ENCODE measurements around the gene HPCAL1.

The HPCAL1 gene

DNA sequence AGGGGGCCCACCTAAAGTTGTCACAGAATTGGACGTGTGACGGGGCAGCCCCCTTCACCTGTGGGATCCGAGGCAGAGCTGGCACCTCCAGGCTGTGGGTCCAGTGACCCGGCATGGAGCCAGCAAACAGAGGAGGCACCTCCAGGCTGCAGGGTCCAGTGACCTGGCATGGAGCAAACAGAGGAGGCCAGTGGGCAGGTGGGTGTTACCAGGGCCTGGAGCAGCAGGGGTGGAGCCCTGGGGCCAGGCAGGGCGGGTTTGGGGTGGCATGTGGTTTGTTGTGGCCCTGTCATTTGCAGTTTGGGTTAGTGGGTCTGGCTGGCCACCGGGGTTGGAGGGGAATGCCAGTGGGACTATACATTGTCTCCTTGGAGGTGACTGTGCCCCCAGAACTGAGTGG is 68.2 kb downstream of the HPCAL1 start:
- no peak for DNase-seq (ENCODE audit: low read depth in 2 of 2)

DNA sequence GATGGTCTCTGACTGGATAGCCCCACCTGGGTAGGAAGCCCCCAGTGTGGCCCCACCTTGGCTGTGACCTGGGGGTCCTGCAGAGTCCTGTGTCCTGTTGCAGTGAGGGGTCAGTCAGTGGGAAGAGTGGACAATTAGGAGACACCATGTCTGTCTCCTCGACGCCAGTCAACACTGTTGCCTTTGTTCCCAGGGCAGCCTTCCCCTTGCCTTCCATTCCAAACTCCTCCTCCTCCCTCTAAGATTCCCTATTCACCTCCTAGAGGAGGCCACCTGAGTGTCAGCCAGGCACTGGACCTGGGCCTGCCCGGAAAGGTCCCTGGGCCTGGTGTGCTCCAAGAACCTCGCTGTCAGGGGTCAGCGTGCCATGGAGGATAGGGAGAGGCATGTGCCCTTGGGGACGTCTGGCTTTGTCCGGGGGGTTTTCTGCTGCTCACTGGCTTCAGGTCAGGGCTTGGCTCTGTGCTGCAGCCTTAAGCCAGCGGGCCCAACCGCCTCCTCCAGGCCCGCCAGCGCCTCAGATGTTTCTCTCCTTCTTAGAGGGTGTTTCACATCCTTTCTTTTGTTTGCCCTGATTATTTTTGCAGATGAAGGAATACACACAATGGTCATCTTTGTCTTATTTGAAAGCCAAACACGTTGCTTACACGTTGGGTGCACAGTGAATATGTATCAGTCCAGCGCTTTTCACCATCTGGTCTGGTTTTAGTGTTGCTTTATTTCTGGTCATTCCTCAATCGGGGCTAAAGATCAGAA is 68.9 kb downstream of the HPCAL1 start:
- no peak for DNase-seq (ENCODE audit: low read depth in 2 of 2)

DNA sequence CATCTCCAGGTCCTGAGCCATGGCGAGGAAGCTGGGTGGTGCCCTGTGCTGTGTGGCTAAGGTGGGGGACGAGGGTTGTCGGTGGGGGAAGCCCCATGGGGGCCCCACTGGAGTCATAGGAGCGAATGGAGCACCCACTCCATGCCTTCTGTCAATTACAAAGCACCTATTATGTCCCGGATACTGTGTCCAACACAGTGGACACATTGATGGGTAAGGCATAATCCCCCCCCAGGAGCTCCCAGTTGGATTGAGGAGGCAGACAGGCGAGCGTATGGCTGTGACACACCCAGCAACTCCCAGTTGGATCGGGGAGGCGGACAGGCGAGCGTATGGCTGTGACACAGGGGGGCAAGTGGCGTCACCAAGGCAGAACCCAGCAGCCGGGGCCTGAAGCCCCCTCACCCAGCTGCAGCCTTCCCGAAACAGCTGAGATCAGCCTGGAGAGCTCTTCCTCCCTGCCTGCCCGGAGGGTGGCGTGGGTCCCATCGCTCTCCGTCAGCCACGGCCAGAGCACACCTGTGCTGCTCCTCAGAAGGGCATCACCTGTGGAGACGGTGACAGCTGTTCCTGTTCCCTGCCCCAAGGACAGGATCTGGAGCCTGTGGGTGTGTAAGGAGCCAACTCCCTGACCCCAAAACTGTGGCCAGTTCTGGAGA is 69.6 kb downstream of the HPCAL1 start:
- no peak for DNase-seq (ENCODE audit: low read depth in 2 of 2)

DNA sequence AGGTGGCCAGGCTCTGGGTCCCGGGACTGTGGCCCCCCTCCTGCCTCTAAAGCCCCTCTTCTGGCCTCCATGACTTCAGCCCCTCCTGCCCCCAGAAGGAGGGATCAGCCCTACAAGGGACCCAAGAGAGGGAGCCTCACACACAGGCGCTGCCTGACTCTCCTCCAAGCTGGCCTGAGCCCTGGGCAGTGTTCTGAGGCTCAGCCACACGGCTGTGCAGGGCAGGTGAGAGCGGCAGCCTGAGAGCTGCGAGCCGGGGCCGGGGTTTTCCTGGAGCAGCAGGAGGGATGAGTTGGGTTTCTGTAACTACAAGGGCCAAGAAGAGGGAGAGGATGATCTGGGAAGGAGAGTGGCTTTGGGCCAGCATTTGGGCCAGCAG is 70.1 kb downstream of the HPCAL1 start:
- no peak for DNase-seq (ENCODE audit: low read depth in 2 of 2)

DNA sequence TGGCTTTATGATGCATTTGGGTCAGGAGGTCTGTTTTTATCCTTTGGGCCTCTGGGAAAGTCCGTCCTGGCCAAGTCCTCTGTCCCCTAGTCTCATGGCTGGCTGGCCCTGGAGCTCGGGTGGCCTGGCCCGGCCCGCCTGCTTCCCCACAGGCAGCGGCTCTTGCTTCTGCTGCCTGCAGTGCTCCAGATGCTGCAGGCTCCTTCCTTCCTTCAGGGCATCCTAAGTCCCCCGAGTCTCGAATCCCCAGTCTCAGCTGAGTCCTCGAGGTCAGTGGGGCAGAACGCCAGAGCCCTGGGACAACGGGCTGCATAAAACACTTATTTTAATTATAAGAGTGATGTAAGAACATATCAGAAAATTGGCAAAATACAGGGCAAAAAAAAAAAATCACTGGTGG is 71.2 kb downstream of the HPCAL1 start:
- no peak for DNase-seq (ENCODE audit: low read depth in 2 of 2)

DNA sequence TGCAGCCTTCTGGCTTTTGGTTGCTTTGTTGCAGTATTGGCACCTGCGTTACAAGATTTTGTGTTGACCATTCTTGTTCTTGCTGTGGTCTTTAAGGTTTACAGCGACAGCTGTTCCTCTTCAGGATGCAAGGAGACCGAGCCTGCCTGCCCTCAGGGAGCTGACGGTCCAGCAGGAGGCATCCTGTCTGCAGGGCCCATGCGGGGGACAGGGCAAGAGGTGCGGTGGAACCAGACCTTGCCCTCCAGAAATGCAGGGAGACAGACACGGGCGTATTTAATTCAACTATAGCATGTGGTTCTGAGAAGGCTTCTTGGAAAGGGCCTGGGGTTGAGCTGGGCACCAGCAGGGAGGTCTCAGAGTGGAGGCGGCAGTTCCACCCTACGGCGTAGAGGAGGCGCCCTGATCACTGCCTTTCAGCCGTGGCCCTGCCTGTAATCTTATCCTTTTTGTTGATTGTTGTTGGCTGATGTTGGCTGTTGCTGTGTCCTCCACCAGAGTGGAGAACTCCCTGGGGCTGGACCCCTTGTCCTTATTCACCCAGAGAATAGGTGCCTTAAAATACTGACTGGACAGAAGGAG is 71.7 kb downstream of the HPCAL1 start:
- DNase-seq (ENCODE audit: low read depth in 2 of 2): no peak

DNA sequence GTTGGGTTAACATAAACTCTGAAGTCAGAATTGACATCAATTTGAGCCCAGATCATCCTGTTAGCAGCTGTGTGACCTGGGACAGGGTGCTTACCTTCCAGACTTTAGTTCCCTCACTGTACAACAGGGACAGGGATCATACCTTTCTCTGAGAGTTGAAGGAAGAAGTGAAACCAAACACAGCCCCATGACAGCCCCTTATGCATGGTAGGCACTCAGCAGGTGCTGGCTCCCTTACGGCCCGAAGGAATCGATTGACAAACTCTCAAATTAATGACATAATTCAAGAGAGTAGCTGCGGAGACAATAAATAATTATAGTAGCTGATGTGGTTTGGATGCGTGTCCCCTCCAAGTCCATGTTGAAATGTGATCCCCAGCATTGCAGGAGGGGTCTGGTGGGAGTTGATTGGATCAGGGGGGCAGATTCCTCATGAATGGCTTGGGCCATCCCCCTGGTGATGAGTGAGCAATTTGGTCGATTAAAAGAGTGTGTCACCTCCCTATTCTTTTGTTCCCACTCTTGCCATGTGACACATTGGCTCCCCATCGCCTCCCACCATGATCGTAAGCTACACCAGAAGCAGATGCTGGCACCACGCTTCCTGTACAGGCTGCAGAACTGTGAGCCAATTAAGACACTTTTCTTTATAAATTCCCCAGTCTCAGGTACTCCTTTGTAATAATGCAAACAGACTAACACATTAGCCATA is 73.0 kb downstream of the HPCAL1 start:
- no peak for DNase-seq (ENCODE audit: low read depth in 2 of 2)

DNA sequence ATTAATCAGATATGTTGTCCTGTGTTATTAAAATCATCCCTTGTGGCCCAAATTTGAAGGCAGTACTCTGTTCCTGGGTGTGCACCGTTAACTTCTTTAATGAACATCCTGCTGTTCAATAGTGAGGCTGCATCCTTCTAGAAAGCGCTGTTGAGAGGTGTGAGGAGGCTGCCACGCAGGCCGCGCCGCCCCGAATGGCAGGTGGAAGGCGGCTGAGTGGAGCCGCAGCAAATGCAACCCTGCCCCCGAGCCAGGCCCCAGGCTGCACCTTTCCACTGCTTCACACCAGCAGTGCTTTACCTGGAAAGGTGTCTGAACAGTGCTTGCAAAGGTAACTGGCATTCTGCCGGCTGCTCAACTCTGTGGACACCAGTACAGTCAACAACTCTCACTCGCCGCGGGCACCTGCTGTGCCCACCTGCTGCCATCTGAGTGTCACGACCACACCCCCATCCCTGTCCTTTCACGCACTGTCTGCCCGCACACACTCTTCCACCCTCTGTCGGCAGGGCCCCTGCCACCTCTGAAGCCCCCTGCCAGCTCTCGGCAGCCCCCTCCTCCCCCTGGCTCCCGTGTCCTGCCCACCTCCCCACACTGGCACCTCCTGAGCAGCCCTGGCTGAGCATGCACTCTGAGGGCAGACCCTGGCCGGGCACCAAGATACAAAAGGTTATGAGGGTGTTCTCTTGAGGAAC is 74.5 kb downstream of the HPCAL1 start:
- no peak for DNase-seq (ENCODE audit: low read depth in 2 of 2)

DNA sequence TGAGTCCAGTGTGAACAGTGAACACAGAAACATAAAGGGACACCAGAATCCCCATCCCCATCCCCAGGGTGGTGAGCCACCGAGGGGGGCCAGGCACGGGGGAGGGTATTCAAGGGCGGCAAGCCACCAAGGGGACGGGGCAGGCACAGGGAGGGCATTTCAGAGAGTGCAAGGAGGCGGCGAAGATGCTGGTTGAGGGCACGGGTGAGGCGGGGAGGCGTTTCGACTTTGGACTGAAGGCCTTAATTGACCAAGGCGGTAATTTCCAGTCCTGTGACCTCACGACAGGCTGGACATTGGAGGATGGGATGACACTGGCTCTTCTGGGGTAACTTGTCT is 75.0 kb downstream of the HPCAL1 start:
- DNase-seq (ENCODE audit: low read depth in 2 of 2): no peak

DNA sequence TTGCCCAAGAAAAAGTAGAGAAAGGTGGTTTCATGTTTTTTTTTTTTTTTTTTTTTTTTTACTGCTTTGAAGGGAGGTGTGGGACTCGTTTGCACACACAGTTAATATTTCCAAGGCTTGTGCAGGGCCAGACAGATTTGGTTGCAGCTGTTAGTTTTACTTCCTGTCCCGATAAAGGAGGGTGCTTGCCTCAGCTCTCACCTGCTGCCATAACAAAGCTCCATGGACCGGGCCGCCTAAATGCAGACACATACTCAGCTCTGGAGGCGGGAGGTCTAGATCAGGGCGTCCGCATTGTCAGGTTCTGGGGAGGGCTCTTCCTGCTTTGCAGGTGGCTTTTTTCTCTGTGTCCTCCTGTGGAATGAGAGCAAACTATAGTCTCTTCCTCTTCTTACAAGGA is 75.5 kb downstream of the HPCAL1 start:
- no peak for DNase-seq (ENCODE audit: low read depth in 2 of 2)

DNA sequence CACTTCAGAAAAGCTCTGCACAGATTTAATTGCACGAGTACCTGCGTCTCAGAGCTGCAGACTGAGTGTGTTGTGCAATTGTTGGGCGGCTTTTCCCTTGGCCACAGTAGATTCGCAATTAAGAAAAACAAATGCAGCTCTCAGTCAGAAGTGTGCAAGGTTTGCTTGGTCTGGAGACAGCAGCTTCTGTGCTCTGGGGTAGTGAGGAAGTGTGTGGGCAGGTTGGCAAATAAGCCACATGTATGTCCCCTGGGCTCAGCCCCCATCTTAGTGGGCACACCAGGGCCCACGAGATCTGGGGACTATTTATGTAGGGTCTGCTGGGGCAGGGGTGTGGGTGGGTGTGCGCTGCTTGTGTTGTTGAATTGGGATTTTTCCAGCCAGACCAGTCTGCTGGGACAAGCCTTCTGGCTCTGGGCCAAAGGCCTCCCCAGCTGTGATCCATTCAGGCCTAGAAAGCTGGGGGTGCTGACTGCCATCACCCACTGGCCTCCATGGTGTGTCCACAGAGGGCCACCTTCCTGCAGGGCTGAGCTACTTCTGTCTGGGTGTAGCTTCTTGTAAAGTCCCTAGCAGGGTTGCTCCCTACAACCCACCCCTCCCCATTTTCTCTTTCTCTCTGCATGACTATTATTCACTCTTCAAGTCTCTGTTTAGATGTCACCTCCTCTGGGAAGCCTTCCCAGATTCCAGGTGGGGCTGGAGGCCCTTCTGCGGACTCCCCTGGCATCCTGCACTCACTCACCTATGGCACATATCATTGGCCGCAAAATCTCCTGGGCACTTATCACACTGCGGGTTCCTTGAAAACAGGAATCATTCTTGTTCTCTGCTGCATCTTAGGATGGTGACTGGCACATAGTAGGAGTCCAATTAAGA is 77.6 kb downstream of the HPCAL1 start:
- DNase-seq (ENCODE audit: low read depth in 2 of 2): no peak

DNA sequence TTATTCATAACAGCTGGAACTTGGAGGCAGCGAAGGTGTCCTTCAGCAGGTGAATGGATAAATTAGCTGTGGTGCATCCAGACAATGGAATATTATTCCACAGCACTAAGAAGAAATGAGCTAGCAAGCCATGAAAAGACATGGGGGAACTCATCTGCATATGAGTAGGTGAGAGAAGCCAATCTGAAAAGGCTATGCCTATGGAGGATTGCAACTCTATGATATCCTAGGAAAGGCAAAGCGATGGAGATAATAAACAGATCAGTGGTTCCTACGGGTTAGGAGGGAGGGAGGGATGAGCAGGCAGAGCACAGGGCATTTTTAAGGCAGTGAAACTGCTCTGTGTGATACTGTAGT is 79.3 kb downstream of the HPCAL1 start:
- no peak for DNase-seq (ENCODE audit: low read depth in 2 of 2)

DNA sequence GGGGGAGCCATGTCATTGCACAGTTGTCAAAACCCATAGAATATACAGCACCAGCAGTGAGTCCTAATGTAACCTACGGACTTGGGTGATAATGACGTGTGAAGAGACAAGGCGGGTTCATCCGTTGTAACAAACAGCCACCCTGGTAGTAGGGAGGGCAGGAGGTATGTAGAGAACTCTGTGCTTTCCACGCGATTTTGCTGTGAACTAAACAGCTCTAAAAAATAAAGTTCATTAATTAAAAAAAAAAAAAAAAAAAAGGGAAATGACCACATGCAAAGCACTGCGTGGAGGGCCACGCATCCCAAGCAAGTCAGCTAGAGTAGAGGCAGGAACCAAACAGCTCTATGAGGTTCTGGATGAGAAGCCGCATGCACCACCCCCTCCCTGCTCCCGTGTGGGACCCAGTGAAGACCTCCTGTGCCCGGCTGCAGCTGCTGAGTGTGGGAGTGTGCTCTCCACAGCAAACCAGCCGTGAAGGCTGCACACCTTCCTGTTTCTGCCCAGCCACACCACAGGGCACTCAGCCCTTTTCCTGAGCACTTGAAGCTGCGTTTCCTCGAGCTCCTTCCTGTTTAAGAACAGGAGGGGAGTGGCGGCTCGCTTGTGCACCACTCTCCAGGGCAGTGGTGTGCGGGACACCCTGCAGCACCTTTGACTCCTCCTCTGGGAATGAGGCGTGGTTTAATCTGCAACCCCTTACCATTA is 79.8 kb downstream of the HPCAL1 start:
- no peak for DNase-seq (ENCODE audit: low read depth in 2 of 2)

DNA sequence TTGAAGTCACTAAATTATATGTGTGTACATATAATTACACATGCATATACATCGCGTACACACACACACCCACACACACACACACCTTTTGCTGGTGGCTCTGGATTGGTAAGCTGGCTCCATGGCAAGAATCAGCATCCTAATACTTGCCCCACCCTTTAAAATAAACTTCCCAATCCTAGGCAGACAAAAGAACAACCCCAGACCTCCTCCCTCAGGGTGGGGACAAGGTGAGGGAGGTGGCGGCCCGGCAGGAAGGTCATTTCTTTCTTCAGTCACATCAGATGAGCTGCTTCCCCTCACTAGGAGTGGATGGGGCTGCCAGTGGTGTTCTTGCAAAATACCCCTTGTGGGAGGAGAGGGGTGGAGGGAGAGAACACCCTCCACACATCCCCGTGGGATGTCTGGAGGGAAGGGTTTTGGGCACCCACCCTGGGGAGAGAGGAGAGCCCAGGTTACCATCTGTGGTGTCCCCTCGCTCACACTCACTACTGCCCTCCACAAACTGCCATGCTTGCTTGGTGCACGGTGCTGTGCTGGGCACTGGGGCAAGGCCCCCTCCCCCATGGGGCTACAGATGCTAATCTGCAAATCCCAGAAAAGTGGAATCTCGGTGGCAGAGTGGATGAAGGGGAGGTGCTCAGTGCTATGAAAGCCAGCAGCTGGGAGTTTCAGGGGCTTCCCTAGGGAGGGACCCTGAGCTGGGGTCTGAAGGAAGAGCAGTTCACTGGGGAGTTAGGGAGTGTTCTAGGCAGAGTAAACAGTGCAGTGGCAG is 81.4 kb downstream of the HPCAL1 start:
- no peak for DNase-seq (ENCODE audit: low read depth in 2 of 2)

DNA sequence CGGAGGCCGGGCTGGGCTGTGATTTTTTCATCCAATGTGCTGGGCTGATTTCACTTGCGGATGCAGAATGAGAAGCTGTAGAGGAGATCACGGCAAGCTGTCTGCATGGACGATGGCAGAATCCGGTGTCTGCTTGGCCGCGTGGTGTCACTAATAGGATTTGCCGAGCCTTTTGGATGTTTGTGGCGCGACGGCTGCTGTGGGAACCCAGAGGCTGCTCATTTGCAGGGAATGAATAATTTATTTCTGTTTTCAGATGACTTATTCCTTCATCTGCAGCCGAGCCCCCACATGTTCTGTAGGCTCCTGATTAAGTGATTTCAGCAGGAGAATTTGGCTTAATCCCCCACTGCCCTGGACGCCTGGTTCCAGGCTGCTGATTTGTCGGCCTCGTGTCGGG is 82.8 kb downstream of the HPCAL1 start:
- DNase-seq (ENCODE audit: low read depth in 2 of 2): no peak

DNA sequence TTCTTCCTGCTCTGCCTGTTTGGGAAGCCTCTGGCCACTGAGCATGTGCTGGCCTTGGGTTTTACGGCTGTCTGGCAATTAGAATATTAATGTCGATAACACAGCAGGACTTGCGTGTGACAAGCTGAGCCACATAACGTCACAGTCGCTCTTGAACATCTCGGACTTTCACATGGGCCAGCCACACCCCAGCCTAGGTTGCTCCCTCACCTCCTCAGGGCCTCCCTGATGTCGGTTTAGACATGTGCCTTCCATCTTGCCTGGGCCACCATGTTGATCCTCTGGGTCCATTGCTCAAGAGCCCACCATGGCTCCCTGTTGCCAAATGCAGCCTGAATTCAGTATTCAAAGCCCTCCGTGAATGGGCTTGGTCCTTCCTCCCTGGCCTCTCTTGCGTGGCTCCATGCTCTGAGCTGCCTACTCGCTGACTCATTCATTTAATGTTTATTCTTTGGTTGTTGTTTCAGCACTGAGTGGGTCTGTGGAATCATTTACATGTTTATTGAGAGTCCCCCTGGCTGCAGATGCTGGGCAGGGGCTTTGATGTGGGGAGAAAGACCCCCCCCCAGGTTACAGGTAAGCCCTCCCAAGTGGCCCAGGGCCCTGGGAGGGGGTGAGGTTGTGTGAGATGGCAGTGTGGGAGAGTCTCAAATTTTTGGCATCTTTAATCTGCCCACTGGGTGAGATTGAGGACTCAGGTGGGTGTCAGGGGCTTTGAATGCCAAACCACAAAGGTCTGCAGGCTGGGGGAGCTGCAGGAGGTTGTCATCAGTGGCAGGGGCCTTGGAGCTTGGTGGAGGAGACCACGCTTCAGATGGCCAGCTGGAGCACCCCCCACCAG is 83.4 kb downstream of the HPCAL1 start:
- no peak for DNase-seq (ENCODE audit: low read depth in 2 of 2)

DNA sequence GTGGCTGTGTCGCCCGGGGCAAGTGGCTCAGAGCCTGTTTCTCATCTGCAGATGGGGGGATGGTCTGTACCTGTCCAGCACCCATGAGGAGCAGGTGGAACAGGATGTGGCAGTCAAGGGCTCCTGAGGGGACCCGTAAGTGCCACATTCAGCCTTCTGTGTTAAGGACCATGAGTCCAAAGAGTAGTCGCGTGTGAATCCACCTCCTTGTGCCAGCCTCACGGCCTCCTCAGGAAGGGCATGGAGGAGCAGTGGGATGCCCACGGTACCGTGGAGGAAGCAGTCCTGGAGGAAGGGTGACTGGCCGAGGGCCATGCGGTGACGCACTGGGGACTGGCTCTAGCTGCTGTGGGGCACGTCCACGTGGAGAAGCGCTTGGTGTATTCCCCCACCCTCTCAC is 84.3 kb downstream of the HPCAL1 start:
- no peak for DNase-seq (ENCODE audit: low read depth in 2 of 2)

DNA sequence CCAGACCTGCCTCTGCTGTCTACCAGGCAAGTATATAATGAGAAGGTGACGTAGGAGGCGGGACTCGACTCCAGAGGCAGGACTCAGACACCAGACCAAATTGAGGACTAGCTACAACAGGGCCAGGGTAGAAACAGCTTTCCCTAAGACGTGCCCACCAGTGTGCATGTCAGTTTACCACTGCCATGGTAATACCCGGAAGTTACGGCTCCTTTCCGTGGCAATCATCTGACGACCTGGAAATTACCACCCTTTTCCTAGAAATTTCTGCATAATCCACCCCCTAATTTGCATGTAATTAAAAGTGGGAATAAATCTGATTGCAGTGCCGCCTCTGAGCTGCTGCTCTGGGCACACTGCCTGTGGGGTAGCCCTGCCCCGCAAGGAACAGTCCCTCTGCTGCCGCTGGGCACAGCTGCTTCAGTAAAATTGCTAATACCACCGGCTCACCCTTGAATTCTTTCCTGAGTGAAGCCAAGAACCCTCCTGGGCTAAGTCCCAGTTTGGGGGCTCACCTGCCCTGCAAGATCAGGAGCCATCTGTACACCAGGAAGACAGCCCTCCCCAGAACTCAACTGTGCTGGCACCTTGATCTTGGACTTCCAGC is 86.4 kb downstream of the HPCAL1 start:
- DNase-seq (ENCODE audit: low read depth in 2 of 2): no peak

DNA sequence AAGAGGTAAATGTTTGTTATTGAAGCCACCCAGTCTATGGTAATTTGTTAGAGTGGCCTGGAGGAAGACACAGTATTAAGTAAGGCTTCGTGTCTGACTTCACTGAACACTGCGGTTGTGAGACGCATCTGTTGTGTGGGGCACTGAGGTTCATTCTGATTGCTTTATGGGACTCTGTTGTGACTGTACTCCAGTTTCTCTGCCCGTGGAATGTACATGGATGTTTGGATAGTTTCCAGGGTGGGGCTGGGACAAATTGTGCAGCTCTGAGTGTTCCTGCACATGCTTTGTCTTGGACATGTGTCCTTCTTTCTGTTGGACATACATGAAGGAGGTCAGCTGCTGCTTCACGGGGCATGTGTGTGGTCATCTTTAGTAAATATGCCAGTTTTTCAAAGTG is 86.9 kb downstream of the HPCAL1 start:
- DNase-seq (ENCODE audit: low read depth in 2 of 2): no peak

Measured in stimulated activated CD4-positive, alpha-beta T cell treated with anti-CD3 and anti-CD28 coated beads, Interleukin-1b, Interleukin-23, amount 100 ng/mL, for 1 hour (primary cell).